ENCODE data around the gene AP2B1.

Gene AP2B1

GRCh38 chr17:35773129-35773528, 186.0 kb downstream of the AP2B1 start:
- no peak for DNase-seq (ENCODE audit: low read depth, low spot score)

- DNase-seq (ENCODE audit: low read depth, low spot score), result no peak
Observed at GRCh38 chr17:35773679-35774425, 186.7 kb downstream of the AP2B1 start.

- no peak for DNase-seq (ENCODE audit: low read depth, low spot score)
Observed at GRCh38 chr17:35774499-35774898, 187.4 kb downstream of the AP2B1 start.

- DNase-seq (ENCODE audit: low read depth, low spot score), result no peak
Observed at GRCh38 chr17:35775039-35775438, 187.9 kb downstream of the AP2B1 start.

GRCh38 chr17:35775583-35775982, 188.5 kb downstream of the AP2B1 start:
- no peak for DNase-seq (ENCODE audit: low read depth, low spot score)
